GM18868 (cell line): ENCODE data around the gene XPO4.
"Not testable (repeated sequence)": the region's sequence is repeated elsewhere in the genome, so short reads cannot be mapped to it uniquely, and the experiment has no call there.

Experiments used
- ATAC-seq: cut with Tn5 transposase; IDR thresholded peaks from one replicate; pipeline ENCODE4 v1.9.1; 2021; ENCODE audit warnings: mild to moderate bottlenecking, moderate library complexity; ENCODE audit not compliant: unreplicated experiment

XPO4 gene

GRCh38 chr13:20891768-20892167 is 10.8 kb downstream of the XPO4 start:
- no peak for ATAC-seq

GRCh38 chr13:20891034-20891433 is 11.5 kb downstream of the XPO4 start:
- ATAC-seq: no peak

GRCh38 chr13:20890540-20890939 is 12.0 kb downstream of the XPO4 start:
- not testable (repeated sequence) for ATAC-seq

- ATAC-seq: no peak
Observed at GRCh38 chr13:20882206-20882605, 20.3 kb downstream of the XPO4 start.

- ATAC-seq: no peak
Observed at GRCh38 chr13:20877902-20878301, 24.6 kb downstream of the XPO4 start.

GRCh38 chr13:20876802-20877201 is 25.7 kb downstream of the XPO4 start:
- ATAC-seq: not testable (repeated sequence)

- not testable (repeated sequence) for ATAC-seq
Observed at GRCh38 chr13:20874439-20874838, 28.1 kb downstream of the XPO4 start.

GRCh38 chr13:20873348-20873747 is 29.2 kb downstream of the XPO4 start:
- ATAC-seq: no peak

GRCh38 chr13:20870829-20871228 is 31.7 kb downstream of the XPO4 start:
- ATAC-seq: no peak

- no peak for ATAC-seq
Observed at GRCh38 chr13:20869540-20869939, 33.0 kb downstream of the XPO4 start.

- ATAC-seq: no peak
Observed at GRCh38 chr13:20867408-20867807, 35.1 kb downstream of the XPO4 start.

GRCh38 chr13:20861666-20862065 is 40.9 kb downstream of the XPO4 start:
- not testable (repeated sequence) for ATAC-seq

- ATAC-seq: no peak
Observed at GRCh38 chr13:20860844-20861243, 41.7 kb downstream of the XPO4 start.

GRCh38 chr13:20856650-20857049 is 45.9 kb downstream of the XPO4 start:
- ATAC-seq: no peak

GRCh38 chr13:20851844-20852402 is 50.6 kb downstream of the XPO4 start:
- no peak for ATAC-seq

GRCh38 chr13:20848944-20849343 is 53.6 kb downstream of the XPO4 start:
- no peak for ATAC-seq

GRCh38 chr13:20848203-20848602 is 54.3 kb downstream of the XPO4 start:
- ATAC-seq: no peak

GRCh38 chr13:20847296-20847695 is 55.2 kb downstream of the XPO4 start:
- no peak for ATAC-seq

- ATAC-seq: no peak
Observed at GRCh38 chr13:20843166-20843565, 59.4 kb downstream of the XPO4 start.

GRCh38 chr13:20840568-20840967 is 62.0 kb downstream of the XPO4 start:
- no peak for ATAC-seq

- no peak for ATAC-seq
Observed at GRCh38 chr13:20833900-20834679, 68.5 kb downstream of the XPO4 start.

- no peak for ATAC-seq
Observed at GRCh38 chr13:20832861-20833260, 69.7 kb downstream of the XPO4 start.

GRCh38 chr13:20831933-20832332 is 70.6 kb downstream of the XPO4 start:
- ATAC-seq: no peak
